Measurements from ENCODE around the gene ZNF225.
A peak's percentile ranks its signal among the peaks of the same experiment; 100 is the strongest.

The ZNF225 gene

GRCh38 chr19:44113138-44113783 is at the start of gene ZNF225 (continued):
- TF ChIP-seq ZNF184 (tag by site-specific recombination; IDR thresholded peaks at IDR 0.05) (no peak), IKZF3 (tag by site-specific recombination; IDR thresholded peaks at IDR 0.05) (peak; percentile 100; the same call in 1 of the 2 replicates), ZNF175 (tag by site-specific recombination; IDR thresholded peaks at IDR 0.05) (no peak), ZNF449 (tag by site-specific recombination; IDR thresholded peaks at IDR 0.05) (peak; percentile 44; the same call in 1 of the 2 replicates), ZBTB6 (tag by site-specific recombination; IDR thresholded peaks at IDR 0.05) (peak; percentile 95), MEIS1 (CRISPR knock-in tag; IDR thresholded peaks at IDR 0.05; ENCODE audit: borderline replicate concordance) (no peak), ZNF324 (tag by site-specific recombination; IDR thresholded peaks at IDR 0.05) (peak; percentile 79; the same call in 1 of the 2 replicates), ZNF398 (tag by site-specific recombination; IDR thresholded peaks at IDR 0.05) (no peak), ZNF280C (tag by site-specific recombination; IDR thresholded peaks at IDR 0.05) (no peak), ZNF26 (tag by site-specific recombination; IDR thresholded peaks at IDR 0.05) (no peak), ZNF37A (tag by site-specific recombination; IDR thresholded peaks at IDR 0.05) (no peak), REPIN1 (tag by site-specific recombination; IDR thresholded peaks at IDR 0.05; ENCODE audit: low read depth) (peak; percentile 76; the same call in 1 of the 2 replicates), ZNF211 (tag by site-specific recombination; IDR thresholded peaks at IDR 0.05; ENCODE audit: low read depth) (no peak), ZNF121 (tag by site-specific recombination; IDR thresholded peaks at IDR 0.05) (peak; percentile 99), ZNF19 (tag by site-specific recombination; IDR thresholded peaks at IDR 0.05; ENCODE audit: low read depth) (no peak), ZBTB7A (tag by site-specific recombination; IDR thresholded peaks at IDR 0.05; ENCODE audit: low read depth) (peak; percentile 95), YY2 (tag by site-specific recombination; IDR thresholded peaks at IDR 0.05) (peak; percentile 74), ZFHX2 (tag by site-specific recombination; conservative IDR thresholded peaks at IDR 0.05) (no peak; the same call in none of the 2 replicates), ZNF350 (tag by site-specific recombination; IDR thresholded peaks at IDR 0.05) (no peak), ZBTB48 (tag by site-specific recombination; IDR thresholded peaks at IDR 0.05) (peak; percentile 90; the same call in 1 of the 2 replicates), ZIC2 (tag by site-specific recombination; IDR thresholded peaks at IDR 0.05) (no peak), ZNF239 (tag by site-specific recombination; IDR thresholded peaks at IDR 0.05) (no peak), ZNF266 (tag by site-specific recombination; IDR thresholded peaks at IDR 0.05; ENCODE audit: low read depth) (no peak), ZNF558 (tag by site-specific recombination; IDR thresholded peaks at IDR 0.05) (peak; percentile 27; the same call in 1 of the 2 replicates), WT1 (tag by site-specific recombination; IDR thresholded peaks at IDR 0.05) (peak; percentile 41; the same call in 1 of the 2 replicates), ZNF777 (tag by site-specific recombination; IDR thresholded peaks at IDR 0.05; ENCODE audit: borderline replicate concordance) (no peak; the same call in 1 of the 2 replicates)
- TF ChIP-seq, protein P1, sequence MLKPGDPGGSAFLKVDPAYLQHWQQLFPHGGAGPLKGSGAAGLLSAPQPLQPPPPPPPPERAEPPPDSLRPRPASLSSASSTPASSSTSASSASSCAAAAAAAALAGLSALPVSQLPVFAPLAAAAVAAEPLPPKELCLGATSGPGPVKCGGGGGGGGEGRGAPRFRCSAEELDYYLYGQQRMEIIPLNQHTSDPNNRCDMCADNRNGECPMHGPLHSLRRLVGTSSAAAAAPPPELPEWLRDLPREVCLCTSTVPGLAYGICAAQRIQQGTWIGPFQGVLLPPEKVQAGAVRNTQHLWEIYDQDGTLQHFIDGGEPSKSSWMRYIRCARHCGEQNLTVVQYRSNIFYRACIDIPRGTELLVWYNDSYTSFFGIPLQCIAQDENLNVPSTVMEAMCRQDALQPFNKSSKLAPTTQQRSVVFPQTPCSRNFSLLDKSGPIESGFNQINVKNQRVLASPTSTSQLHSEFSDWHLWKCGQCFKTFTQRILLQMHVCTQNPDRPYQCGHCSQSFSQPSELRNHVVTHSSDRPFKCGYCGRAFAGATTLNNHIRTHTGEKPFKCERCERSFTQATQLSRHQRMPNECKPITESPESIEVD (tag by site-specific recombination; IDR thresholded peaks at IDR 0.05): no peak
- TF ChIP-seq, protein P2, sequence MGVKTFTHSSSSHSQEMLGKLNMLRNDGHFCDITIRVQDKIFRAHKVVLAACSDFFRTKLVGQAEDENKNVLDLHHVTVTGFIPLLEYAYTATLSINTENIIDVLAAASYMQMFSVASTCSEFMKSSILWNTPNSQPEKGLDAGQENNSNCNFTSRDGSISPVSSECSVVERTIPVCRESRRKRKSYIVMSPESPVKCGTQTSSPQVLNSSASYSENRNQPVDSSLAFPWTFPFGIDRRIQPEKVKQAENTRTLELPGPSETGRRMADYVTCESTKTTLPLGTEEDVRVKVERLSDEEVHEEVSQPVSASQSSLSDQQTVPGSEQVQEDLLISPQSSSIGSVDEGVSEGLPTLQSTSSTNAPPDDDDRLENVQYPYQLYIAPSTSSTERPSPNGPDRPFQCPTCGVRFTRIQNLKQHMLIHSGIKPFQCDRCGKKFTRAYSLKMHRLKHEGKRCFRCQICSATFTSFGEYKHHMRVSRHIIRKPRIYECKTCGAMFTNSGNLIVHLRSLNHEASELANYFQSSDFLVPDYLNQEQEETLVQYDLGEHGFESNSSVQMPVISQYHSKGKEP (tag by site-specific recombination; IDR thresholded peaks at IDR 0.05): peak; percentile 80

Measured in HEK293 (cell line).